T follicular helper cell (primary cell): Measurements from ENCODE around the gene MYOC.
"Not testable (repeated sequence)": the region's sequence is repeated elsewhere in the genome, so short reads cannot be mapped to it uniquely, and the experiment has no call there.

ENCODE experiments used
- DNase-seq: peaks from one replicate; pipeline ENCODE4 v3.0.0-alpha.2; 2020; ENCODE audit warnings: low read depth

MYOC gene

GRCh38 chr1:171606402-171606941 is 46.0 kb downstream of the MYOC start:
- DNase-seq: no peak

GRCh38 chr1:171603042-171603441 is 49.4 kb downstream of the MYOC start:
- not testable (repeated sequence) for DNase-seq

GRCh38 chr1:171600862-171601261 is 51.6 kb downstream of the MYOC start:
- no peak for DNase-seq

GRCh38 chr1:171600310-171600709 is 52.2 kb downstream of the MYOC start:
- not testable (repeated sequence) for DNase-seq

- DNase-seq: no peak
Measured at GRCh38 chr1:171597203-171597602, 55.3 kb downstream of the MYOC start.

GRCh38 chr1:171596705-171597104 is 55.8 kb downstream of the MYOC start:
- DNase-seq: no peak

- no peak for DNase-seq
Measured at GRCh38 chr1:171596119-171596518, 56.4 kb downstream of the MYOC start.

GRCh38 chr1:171595324-171595723 is 57.2 kb downstream of the MYOC start:
- DNase-seq: no peak

- DNase-seq: no peak
Measured at GRCh38 chr1:171590022-171590421, 62.5 kb downstream of the MYOC start.

GRCh38 chr1:171588230-171588629 is 64.3 kb downstream of the MYOC start:
- DNase-seq: no peak

GRCh38 chr1:171585715-171586114 is 66.8 kb downstream of the MYOC start:
- DNase-seq: no peak
